ENCODE measurements around the gene SMIM34.
"Not testable (repeated sequence)": the region's sequence is repeated elsewhere in the genome, so short reads cannot be mapped to it uniquely, and the experiment has no call there.

Gene SMIM34

GRCh38 chr21:34423805-34424204, at the start of gene SMIM34:
TSS of gene SMIM34 (minus strand) at chr21:34423951. CDS start at chr21:34423839, 112 bp downstream.
- DNase-seq: not testable (repeated sequence)

- not testable (repeated sequence) for DNase-seq
Observed at GRCh38 chr21:34467333-34467732, 43.6 kb upstream of the SMIM34 start.

- DNase-seq: not testable (repeated sequence)
Observed at GRCh38 chr21:34459426-34459825, 35.7 kb upstream of the SMIM34 start.

DNA sequence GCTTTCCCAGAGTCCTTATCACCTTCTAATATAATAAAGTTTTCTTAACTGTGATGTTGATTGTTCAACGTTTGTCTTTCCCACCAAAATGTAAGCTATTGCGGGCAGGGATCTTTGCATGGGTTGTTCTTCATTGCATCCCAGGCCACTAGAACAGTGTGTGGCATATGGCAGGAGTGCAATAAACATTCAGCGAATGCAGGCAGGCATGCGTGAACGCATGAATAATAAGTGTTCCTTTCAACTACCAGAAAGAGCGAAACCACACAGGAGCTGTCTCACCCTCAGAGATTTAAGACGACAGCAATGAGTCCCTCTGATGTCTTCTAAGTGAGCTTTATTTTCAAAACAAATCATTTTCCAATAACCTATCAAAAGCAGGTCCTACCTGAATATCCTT, 34.5 kb upstream of the SMIM34 start:
- DNase-seq: not testable (repeated sequence)

DNA sequence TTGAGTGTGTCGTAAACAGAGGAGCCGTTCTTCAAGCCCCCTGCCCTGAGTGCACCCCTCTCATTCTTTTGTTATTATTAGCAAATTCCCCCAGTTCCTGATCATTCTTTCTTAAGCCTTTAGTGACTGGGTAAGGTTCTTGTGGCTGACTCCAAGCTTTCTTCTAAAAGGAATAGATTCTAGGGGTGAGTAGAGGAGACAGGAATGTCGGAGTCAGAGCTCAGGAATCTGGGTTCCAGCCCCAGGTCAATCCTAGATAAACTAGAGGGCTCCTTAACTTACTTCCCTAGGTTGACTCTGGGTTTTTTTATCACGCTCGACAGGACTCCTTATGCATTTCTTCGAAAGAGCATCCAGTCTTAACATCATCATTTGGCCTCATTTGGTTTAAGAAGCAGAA, 32.4 kb upstream of the SMIM34 start:
- not testable (repeated sequence) for DNase-seq

DNA sequence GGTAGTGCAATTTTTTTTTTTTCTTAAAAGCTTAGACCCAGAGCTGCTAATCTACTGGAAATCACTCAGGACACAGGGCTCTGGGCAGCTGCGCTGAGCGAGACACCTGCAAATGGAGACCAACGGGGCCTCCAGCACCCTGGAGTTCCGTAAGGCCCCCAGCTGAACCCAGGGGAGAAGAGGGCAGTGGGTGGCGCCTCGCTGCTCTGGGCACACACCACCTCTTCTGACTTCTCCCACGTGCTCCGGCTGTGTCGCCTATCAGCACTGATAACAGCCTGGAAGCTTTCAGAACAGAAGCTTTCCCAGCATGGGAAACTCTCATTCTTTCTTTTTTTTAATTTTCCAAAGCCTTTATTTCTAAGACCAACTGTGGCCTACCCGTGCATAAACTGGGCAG, 31.9 kb upstream of the SMIM34 start:
- not testable (repeated sequence) for DNase-seq

DNA sequence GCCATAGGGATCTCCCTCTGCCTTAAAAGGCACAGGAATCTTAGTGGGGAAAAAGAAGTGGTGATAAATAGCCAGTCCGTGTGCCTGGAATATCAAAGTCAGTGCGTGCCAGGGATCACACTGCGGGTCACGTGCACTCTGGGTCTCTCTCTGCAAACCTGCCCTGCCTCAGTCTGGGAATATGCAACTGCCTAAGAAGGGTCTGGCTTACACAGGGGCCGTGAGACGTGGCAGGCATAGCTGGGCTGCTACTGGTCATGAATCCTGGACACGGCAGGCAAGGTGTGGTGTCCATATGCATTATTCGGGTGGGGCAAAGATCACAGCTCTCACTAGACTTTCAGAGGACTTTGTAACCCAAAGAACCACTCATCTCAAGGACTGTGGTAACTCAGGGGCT, 23.3 kb upstream of the SMIM34 start:
- not testable (repeated sequence) for DNase-seq

DNA sequence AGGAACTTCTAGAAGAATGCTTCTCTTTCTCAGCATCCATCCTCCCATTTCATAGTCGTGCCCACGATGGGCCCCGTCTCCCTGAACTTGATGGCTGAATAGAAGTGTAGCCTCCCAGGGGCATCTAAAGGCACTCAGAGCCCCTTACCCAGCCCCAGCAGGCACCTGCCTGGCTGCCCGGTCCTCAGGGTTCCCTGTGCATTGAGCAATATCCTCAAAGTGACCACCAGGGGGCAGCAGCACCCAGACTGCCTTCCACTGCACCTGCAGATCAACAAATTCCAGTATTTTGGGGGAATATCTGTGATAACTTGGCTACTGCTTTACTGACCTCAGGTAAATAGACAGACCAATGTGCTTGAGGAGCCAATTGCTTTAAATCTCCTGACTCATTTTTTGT, 19.7 kb upstream of the SMIM34 start:
- DNase-seq: not testable (repeated sequence)

GRCh38 chr21:34429710-34430109, 6.0 kb upstream of the SMIM34 start:
- not testable (repeated sequence) for DNase-seq

- not testable (repeated sequence) for DNase-seq
Observed at GRCh38 chr21:34428441-34428840, 4.7 kb upstream of the SMIM34 start.

- DNase-seq: not testable (repeated sequence)
Observed at GRCh38 chr21:34427339-34427738, 3.6 kb upstream of the SMIM34 start.

- not testable (repeated sequence) for DNase-seq
Observed at GRCh38 chr21:34417448-34418077, 6.2 kb downstream of the SMIM34 start.

GRCh38 chr21:34407294-34407693, 16.5 kb downstream of the SMIM34 start:
- DNase-seq: not testable (repeated sequence)

- DNase-seq: not testable (repeated sequence)
Observed at GRCh38 chr21:34406676-34407075, 17.1 kb downstream of the SMIM34 start.

- DNase-seq: not testable (repeated sequence)
Observed at GRCh38 chr21:34406102-34406501, 17.6 kb downstream of the SMIM34 start.

DNA sequence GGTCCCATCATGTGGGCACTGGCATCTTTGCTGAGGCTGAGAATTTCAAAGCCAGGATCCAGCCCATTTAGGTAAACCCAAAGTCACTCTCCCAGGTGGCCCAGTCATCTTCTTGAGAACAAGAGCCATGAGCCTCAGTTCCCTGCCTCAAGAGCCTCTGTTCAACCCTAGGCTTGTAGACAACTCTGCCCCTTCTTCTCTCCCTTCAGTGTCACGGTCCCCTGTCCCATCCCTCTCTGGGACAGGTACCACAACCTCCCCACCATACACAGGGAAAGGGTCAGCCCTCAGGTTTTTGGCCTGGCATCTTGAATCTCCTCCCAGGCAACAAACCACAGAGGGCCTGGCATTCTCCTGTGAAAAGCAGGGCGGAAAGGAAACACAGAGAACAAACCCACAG, 18.1 kb downstream of the SMIM34 start:
- DNase-seq: not testable (repeated sequence)

DNA sequence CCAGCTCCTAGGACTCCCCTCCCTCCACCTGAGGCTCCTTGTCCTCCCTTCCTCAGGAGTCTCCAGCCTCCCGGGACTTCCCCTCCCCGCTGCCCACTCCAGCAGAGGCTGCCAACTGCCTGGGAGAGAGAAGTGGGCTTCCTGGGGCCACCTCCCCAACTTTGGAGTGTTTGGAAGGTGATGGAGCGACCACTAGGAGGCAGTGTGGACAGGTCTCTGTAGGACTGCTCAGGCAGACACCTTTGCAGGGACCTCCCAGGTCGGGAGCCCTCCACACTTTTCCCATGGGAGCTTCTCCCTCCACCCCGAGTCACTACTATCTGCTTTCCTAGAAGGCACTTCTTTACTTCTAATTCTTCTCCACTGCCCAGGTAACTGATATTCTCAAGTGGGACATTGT, 19.0 kb downstream of the SMIM34 start:
- DNase-seq: not testable (repeated sequence)

GRCh38 chr21:34400522-34400921, 23.2 kb downstream of the SMIM34 start:
- DNase-seq: not testable (repeated sequence)

DNA sequence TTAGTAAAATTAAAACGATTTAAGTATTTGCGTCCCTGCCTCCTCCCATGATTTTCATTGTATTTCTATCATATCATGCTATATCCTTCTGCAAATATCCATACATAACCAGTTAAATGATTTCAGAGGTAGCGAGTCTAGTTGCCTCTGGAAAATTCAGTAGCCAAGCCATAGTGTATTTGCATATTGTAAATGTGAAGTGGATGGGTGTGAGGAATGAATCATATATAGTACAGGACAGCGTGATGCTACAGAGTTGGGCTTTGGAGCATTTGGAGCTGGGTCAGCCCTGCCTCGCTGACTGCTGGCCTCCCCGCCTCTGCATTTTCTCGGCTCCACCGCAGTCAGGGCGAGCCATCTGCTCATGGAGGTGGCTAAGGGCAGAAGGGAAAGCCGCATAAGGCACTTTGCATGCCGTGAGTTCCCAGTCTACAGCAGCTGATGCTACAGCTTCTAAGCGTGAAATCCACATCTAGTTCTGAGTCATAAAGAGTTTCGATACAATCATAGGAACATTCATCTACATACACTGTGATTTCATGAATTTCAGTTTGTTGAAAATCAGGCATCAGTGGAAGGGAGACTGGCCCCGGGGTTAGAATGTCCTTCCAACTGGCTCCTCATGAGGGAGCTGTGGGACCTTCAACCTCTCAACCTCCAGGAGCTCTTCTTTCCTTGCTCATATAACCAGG, 39.9 kb downstream of the SMIM34 start:
- DNase-seq: not testable (repeated sequence)

- not testable (repeated sequence) for DNase-seq
Observed at GRCh38 chr21:34383138-34383537, 40.6 kb downstream of the SMIM34 start.

DNA sequence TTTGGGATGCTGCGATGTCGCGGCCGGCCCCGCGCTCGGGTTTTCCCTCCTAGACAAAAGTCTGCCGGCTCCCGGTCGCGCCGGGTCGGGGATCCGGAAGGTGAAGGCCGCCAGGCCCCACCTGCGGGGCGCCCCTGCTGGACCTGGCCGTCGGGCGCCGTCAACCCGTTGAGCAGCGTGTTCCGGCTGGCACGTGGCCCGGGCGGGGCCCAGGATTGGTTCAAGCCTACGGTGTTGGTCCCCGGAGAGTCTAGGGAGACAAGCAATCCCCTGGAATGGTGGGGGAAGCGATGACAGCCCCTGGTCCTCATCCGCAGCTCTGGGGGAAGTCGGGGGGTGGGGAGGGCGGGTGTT, 48.2 kb downstream of the SMIM34 start:
- not testable (repeated sequence) for DNase-seq

DNA sequence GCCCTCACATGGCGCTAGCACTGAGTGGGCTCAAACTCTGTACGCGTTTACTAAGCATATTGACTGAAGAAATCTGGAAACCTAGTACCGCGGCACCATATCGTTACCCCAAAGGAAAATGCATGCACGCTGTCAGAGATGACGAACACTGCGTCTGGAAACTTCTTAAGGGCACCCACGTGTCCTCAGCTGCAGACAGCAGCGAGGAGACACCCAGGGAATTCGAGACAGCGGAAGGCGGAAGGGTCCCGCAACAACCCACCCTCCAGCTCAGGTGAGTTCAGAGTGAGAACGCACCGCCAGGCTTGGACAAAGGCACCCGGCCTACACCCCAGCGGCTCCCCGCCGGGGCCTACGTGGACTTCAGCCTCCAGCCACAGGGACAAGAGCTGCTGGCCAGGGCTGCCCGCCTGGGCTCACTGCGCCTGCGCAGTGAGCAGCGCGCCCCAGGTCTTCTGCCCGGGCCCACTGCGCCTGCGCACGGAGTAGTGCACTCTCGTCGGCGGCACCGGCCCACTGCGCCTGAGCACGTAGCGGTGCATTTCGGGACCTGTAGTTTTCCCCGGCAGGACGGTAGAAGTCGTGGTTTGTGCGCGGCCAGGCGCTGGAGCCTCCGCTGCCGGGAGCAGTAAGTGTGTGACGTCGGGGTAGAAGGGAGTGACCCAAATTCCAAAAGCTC, 48.7 kb downstream of the SMIM34 start, which contains the start of gene SMIM11:
SMIM11 (plus strand) TSS at position 568 of the 679 bp plus-strand sequence. CDS start 3,998 bp downstream, outside the sequence.
- not testable (repeated sequence) for DNase-seq

DNA sequence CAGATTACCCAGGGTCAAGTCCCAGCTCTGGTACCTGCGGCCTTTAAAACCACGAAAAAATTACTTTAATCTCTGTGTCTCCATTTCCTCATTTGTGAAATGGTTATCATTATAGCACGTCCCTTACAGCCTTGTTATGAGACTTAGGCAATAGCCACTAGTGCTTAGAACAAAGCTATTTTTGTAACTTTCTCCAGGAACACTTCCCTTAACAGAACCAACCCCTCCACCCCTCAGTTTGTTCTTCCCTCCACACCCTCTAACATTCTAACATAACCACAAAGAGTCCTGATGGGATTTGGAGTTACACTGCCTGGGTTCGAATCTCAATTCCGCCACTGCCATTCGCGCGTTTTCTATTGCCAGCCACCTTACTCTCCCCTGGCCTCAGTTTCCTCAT, 49.3 kb downstream of the SMIM34 start:
- DNase-seq: not testable (repeated sequence)

DNA sequence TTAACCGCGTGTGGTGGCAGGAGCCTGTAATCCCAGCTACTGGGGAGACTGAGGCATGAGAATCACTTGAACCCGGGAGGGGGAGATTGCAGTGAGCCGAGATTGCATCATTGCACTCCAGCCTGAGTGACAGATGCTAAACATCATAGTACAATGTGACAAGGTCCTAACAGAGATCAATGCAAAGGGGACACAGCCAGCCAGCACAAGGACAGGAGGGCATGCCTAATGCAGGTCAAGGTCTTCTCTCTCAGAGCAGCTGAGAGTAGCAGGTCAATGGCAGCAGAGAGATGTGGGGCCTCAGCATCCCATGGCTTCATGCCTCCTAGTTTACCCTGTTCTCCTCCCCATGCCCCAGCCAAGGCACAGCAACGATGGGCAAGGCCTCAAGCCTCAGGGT, 51.4 kb downstream of the SMIM34 start:
- no peak for DNase-seq
